ENCODE results near the gene SGK1.

DNA sequence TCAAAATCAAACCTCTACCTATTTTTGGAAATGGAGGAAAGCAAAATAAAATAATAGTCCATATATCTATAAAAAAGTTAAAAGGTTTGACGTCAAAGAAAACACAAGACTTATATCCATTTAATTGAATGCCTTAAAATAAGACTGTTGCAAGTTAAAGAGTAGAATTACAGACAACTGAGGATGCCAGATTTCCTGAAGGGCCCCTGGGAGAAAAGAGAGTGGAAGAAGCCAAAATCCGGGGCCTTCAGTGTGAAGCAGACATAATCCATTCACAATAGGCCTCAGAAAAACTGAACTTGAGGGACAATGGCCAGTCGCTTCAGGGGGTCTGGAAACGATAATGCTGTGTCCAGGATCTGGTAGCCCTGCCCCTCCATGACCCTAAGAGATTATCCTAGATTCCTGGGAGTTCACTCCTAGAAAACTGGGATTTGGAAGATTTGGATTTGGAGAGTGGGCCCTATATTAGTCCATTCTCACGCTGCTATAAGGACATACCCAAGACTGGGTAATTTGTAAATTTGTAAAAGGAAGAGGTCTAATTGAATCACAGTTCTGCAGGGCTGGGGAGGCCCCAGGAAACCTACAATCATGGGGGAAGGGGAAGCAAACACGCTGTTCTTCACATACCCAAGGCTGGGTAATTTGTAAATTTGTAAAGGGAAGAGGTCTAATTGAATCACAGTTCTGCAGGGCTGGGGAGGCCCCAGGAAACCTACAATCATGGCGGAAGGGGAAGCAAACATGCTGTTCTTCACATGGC, 171.5 kb downstream of the SGK1 start:
- TF ChIP-seq, protein P1, sequence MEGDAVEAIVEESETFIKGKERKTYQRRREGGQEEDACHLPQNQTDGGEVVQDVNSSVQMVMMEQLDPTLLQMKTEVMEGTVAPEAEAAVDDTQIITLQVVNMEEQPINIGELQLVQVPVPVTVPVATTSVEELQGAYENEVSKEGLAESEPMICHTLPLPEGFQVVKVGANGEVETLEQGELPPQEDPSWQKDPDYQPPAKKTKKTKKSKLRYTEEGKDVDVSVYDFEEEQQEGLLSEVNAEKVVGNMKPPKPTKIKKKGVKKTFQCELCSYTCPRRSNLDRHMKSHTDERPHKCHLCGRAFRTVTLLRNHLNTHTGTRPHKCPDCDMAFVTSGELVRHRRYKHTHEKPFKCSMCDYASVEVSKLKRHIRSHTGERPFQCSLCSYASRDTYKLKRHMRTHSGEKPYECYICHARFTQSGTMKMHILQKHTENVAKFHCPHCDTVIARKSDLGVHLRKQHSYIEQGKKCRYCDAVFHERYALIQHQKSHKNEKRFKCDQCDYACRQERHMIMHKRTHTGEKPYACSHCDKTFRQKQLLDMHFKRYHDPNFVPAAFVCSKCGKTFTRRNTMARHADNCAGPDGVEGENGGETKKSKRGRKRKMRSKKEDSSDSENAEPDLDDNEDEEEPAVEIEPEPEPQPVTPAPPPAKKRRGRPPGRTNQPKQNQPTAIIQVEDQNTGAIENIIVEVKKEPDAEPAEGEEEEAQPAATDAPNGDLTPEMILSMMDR (IDR thresholded peaks at IDR 0.05): no peak
- TF ChIP-seq POLR2A (IDR thresholded peaks at IDR 0.05) (no peak), POLR2AphosphoS5 (IDR thresholded peaks at IDR 0.05) (no peak)

Data from suprapubic skin (tissue), 4 donors.